Activated naive CD8-positive, alpha-beta T cell treated with anti-CD3 and anti-CD28 coated beads, Interleukin-2, amount 50 U/mL, for 24 hours (primary cell): Measurements from ENCODE around the gene LEP.
A peak's percentile ranks its signal among the peaks of the same experiment; 100 is the strongest.

Experiments used
- ATAC-seq: fragments of 150-1000 bp; cut with Tn5 transposase; one replicate; pipeline ENCODE4 v1.10.0; 2021
- DNase-seq: peaks from one replicate; pipeline ENCODE4 v3.0.0; 2021
- H3K27ac Mint-ChIP-seq: one replicate; pipeline ENCODE4 v1.8.0; 2021; ENCODE audit warnings: mild to moderate bottlenecking, mixed read lengths
- H3K27me3 Mint-ChIP-seq: one replicate; pipeline ENCODE4 v1.8.0; 2021; ENCODE audit warnings: mixed read lengths
- H3K36me3 Mint-ChIP-seq: one replicate; pipeline ENCODE4 v1.8.0; 2021; ENCODE audit warnings: low read depth, mixed read lengths
- H3K4me1 Mint-ChIP-seq: one replicate; pipeline ENCODE4 v1.8.0; 2021; ENCODE audit warnings: mixed read lengths
- H3K4me3 Mint-ChIP-seq: one replicate; pipeline ENCODE4 v1.8.0; 2021; ENCODE audit warnings: mild to moderate bottlenecking, moderate library complexity, mixed read lengths
- H3K9me3 Mint-ChIP-seq: one replicate; pipeline ENCODE4 v1.8.0; 2021; ENCODE audit warnings: mixed read lengths

The LEP gene

DNA sequence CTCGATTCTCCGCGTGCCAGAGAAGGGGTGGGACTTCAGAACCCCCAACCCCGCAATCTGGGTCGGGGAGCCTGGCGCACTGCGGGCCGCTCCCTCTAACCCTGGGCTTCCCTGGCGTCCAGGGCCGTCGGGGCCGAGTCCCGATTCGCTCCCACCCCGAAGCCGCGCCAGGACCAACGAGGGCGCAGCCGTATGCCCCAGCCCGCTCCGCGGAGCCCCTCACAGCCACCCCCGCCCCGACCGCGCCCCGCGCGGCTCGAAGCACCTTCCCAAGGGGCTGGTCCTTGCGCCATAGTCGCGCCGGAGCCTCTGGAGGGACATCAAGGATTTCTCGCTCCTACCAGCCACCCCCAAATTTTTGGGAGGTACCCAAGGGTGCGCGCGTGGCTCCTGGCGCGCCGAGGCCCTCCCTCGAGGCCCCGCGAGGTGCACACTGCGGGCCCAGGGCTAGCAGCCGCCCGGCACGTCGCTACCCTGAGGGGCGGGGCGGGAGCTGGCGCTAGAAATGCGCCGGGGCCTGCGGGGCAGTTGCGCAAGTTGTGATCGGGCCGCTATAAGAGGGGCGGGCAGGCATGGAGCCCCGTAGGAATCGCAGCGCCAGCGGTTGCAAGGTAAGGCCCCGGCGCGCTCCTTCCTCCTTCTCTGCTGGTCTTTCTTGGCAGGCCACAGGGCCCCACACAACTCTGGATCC lies at the start of gene LEP:
TSS of gene LEP (plus strand) at position 583 of the 691 bp plus-strand sequence. CDS start 10,741 bp downstream, outside the sequence.
- Mint-ChIP-seq H3K36me3 (no peaks in the 10 kb centered on the region), H3K4me3 (no peak within 1 kb of the TSS), H3K27me3 (peaks cover 15% of the 10 kb centered on the region), H3K4me1 (peaks cover 11% of the 10 kb centered on the region), H3K27ac (no peak within 1 kb of the TSS), H3K9me3 (peaks cover 4% of the 10 kb centered on the region)
- ATAC-seq (no peak), DNase-seq (no peak)

DNA sequence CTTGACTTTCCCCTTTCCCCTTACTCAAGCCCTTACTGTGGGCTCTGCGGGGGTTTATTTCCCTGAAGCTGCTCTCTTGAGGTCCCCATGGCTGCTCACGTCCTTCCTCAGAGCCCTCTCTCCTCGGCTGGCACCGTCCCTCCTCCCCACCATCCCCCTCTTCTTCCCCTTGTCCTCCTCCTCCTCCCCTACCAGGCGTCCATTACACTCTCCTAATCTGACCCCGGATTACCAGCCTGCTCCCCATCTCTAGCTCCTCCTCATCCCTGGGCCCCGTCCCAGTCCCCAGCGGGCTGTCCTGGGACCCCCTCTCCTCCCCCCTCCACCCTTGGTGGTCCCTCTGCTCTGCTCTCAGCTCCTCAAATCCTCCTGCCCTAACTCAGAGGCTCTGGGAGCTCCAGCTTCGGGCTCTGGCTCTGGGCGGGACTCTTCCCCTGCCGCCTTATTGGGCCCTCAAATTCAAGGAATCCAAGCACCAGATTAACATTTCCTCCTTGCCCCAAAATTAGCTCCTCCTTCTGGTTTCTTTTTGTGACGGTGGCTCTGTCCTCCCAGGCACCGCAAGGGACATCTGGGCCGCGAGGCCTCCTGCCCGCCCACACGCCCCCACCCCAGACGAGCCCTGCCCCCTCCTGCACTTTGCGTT lies 48.5 kb upstream of the LEP start:
- H3K27me3 Mint-ChIP-seq, result peaks cover 34% of the 10 kb centered on the region
- H3K27ac Mint-ChIP-seq, result no peak overlapping the region
- H3K9me3 Mint-ChIP-seq, result peaks cover 34% of the 10 kb centered on the region
- ATAC-seq (no peak), DNase-seq (no peak)
- no peaks in the 10 kb centered on the region for H3K4me1 Mint-ChIP-seq
- H3K4me3 Mint-ChIP-seq, result no peak overlapping the region
- H3K36me3 Mint-ChIP-seq, result peaks cover 13% of the 10 kb centered on the region

DNA sequence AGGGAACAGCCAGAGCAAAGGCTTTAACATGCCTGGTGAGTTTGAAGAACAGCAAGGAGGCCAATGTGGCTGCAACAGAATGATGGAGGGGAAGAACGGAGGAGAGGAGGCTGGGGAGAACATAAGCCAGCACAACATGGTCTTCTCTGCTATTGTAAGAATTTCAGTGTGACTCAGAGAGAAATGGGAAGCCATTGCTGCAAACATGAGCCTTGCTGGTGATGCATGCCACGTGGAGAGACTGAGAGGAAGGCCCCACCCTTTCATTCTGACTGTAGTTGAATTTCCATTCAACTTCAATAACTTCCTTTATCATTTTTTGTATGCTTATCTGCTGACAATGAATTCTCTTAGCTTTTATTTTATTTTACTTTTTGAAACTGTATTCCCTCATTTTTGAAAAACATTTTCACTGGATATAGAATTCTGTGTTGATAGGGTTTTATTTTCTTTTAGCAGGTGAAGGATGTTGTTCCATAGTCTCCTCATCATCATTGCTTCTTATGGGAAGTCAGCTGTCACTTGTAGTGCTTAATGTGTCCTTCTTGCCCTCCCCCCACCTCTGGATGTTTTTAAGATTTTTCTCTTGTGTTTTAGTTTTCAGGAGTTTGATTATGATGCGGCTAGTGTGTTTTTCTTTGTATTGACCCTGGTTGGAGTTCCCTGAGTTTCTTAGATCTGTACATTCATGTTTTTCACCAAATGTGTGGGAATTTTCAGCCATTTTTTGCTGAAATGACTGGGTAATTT lies 46.4 kb upstream of the LEP start:
- H3K27me3 Mint-ChIP-seq, result peaks cover 27% of the 10 kb centered on the region
- DNase-seq (no peak), ATAC-seq (no peak)
- H3K4me1 Mint-ChIP-seq, result no peaks in the 10 kb centered on the region
- H3K27ac Mint-ChIP-seq, result no peak overlapping the region
- peaks cover 34% of the 10 kb centered on the region for H3K9me3 Mint-ChIP-seq
- H3K36me3 Mint-ChIP-seq, result peaks cover 13% of the 10 kb centered on the region
- no peak overlapping the region for H3K4me3 Mint-ChIP-seq

DNA sequence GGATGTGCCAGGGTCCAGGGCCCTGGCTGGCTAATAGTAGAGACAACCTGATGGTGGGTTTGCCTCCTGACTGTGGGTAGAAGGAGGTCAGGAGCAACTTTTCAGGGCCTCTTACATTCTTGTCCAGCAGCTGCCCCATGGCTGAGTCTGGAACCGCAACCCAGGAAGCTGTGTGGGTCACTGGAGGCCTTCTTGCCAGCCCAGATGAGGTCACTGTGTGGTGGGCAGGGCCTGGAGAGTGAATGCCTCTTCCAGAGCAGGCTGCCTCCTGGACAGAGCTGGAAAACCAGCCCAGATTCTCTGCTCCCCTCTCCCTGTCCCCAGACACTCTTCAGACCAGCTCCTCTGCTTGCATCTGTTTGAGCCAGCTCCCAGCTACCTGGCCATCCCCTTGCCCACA lies 43.5 kb upstream of the LEP start:
- Mint-ChIP-seq H3K27me3 (peaks cover 30% of the 10 kb centered on the region), H3K4me3 (no peak overlapping the region), H3K27ac (no peak overlapping the region), H3K9me3 (peaks cover 34% of the 10 kb centered on the region), H3K4me1 (peaks cover 15% of the 10 kb centered on the region), H3K36me3 (peaks cover 13% of the 10 kb centered on the region)
- DNase-seq (no peak), ATAC-seq (no peak)

DNA sequence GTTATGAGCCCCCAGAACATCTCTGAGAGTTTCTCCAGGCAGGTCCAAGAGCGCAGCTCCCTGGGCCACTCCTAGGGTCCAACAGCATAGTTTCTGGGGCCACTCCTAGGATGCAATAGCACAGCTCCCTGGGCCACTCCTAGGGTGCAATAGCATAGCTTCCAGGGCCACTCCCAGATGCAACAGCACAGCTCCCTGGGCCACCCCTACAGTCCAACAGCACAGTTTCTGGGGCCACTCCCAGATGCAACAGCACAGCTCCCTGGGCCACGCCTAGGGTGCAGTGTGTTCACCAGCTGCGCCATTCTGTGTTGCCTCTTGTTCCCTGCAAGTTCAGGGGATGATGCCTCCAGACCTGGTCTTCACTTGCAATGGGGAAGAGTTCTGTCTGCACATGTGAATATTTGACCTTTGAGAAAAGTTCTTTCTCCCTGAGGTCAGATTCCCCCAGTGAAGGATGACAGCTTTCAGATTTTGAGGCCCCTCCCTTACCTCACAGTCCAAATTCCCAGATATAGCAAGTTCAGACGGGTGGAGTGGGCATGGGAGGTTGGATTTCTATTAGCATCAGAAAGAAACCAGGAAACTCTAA lies 43.0 kb upstream of the LEP start:
- Mint-ChIP-seq H3K4me3 (no peak overlapping the region), H3K9me3 (peaks cover 34% of the 10 kb centered on the region), H3K36me3 (peaks cover 13% of the 10 kb centered on the region), H3K4me1 (peaks cover 15% of the 10 kb centered on the region), H3K27ac (no peak overlapping the region), H3K27me3 (peaks cover 33% of the 10 kb centered on the region)
- DNase-seq, result no peak
- ATAC-seq, result no peak

DNA sequence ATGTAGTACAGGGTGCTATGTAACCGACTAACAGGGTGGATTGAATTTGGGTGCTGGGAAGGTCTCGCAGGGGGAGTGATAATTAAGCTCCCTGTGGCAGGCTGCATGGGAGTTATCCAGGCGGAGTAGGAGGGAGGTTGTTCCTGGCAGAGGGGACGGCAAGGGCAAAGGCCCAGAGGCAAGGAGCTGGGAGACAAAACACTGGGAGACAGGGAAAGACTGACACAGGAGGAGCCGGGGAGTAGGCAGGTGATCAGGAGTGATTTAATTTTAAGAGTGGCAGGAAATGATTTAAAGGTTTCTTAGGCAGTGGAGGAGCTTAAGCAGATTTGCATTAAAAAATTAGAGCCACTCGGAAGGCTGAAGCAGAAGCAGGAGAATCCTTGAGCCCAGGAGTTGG lies 40.7 kb upstream of the LEP start:
- no peak for ATAC-seq
- Mint-ChIP-seq H3K27ac (no peak overlapping the region), H3K27me3 (peaks cover 48% of the 10 kb centered on the region), H3K36me3 (peaks cover 3% of the 10 kb centered on the region), H3K4me1 (peaks cover 15% of the 10 kb centered on the region), H3K4me3 (peak overlapping the region; percentile 40), H3K9me3 (peaks cover 13% of the 10 kb centered on the region)
- DNase-seq, result no peak

DNA sequence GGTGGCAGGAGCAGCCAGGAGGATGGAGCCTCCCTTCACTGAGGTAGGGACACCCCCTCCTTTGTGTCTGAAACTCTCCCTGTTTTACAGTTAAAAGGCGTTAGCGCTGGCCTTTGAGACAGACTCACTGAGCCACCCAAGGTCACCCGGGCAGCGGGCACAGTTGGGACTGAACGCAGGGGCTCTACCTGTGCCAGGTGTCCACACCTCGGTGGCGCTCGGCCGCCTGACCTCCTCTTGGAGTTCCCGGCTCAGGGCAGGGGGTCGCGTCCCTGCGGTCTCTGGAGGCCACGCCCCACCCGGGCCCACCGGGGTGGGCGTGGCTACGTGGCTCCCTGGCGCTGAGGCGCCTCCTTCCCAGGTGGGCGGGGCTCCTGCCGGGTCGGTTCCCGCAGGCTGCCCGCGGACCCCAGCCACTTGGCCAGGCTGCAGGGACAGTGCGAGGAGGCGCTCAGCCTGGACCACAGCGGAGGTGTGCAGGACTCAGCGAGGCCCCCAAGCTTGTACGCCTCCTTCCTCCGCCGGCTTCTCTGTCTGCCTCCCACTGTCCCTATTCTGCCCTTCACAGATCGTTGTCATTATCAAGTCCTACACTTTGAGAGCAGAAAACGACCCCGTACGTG lies 39.9 kb upstream of the LEP start:
- peaks cover 48% of the 10 kb centered on the region for H3K27me3 Mint-ChIP-seq
- ATAC-seq, result no peak
- peaks cover 6% of the 10 kb centered on the region for H3K9me3 Mint-ChIP-seq
- H3K27ac Mint-ChIP-seq, result no peak overlapping the region
- H3K36me3 Mint-ChIP-seq, result no peaks in the 10 kb centered on the region
- H3K4me3 Mint-ChIP-seq, result peak overlapping the region; percentile 62
- DNase-seq, result peak; percentile 18
- peaks cover 15% of the 10 kb centered on the region for H3K4me1 Mint-ChIP-seq

DNA sequence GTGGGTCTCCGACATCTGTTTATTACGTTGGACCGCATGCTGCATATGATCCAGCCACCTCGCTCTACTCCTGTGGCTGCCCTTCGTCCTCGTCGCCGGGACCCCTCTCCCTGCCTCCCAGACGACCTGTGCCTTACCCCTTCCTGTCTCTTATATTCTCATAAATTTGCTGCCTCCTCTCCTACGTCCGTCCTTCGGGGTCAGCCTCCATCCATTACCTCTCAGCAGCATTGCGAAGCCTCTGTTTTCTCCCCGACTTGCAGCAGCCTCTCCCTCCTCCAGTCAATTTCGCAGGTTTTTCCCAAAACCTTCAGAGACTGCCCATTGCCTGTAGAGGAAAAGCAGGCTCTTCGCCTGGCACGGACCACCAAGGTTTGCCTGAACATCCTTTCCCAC lies 39.4 kb upstream of the LEP start:
- Mint-ChIP-seq H3K4me3 (peak overlapping the region; percentile 62), H3K36me3 (no peaks in the 10 kb centered on the region), H3K27me3 (peaks cover 48% of the 10 kb centered on the region), H3K4me1 (peaks cover 15% of the 10 kb centered on the region), H3K9me3 (peaks cover 1% of the 10 kb centered on the region), H3K27ac (no peak overlapping the region)
- ATAC-seq (no peak), DNase-seq (no peak)

DNA sequence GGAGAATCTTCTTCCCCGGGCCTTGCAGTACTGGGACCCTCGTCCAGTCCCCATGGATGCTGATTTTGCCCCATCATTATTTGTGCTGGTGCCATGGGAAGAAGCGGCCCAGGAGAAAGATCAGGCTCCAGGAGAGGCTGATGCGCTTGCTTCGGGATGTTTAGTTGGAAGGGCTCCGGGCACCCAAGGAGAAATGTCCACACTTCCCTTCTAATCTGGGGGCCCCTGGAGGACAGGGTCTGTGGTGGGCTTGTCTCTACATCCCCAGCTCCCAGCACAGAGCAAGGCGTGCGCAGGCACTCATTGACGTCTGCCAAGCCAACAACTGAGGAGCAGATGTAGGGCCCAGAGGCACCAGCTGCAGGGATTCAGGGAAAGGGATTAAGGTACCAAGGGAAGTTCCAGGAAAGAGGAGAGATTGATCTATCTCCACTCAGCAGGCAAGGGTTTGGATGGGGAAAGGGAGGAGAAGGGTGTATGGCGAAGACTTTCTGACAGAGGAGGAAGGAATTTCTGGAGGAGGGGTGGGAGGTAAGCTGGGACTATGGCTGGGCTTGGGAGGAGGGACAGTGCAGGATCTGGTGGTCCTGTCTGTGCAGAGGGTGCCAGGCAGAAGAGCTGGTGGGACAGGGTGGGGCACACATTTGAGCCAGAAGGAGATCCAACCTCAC lies 38.7 kb upstream of the LEP start:
- Mint-ChIP-seq H3K9me3 (no peaks in the 10 kb centered on the region), H3K4me3 (no peak overlapping the region), H3K27ac (no peak overlapping the region), H3K36me3 (no peaks in the 10 kb centered on the region), H3K4me1 (peaks cover 15% of the 10 kb centered on the region), H3K27me3 (peaks cover 48% of the 10 kb centered on the region)
- no peak for ATAC-seq
- no peak for DNase-seq

DNA sequence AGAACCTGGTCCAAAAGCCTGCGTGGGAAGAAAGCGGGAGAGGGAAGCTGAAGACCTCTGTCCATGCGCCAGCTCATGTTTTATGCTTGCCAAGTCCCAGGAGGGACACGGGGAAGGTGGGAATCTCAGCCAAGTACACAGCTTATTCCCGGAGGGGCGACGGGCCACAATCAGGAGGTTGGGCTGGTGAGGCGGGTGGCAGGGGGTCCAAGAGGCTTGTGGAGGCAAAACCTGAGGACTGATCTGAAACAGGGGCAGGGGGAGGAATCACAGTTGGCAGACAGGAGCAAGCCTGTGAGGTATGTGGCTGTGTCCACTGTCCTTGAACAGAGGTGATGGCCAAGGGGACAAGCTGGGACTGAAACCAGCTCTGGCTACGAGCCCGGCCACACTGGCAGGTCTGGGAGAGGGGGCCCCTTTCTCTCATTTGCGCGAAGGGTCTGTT lies 38.0 kb upstream of the LEP start:
- DNase-seq, result no peak
- no peak for ATAC-seq
- H3K9me3 Mint-ChIP-seq, result no peaks in the 10 kb centered on the region
- H3K4me1 Mint-ChIP-seq, result peaks cover 15% of the 10 kb centered on the region
- no peak overlapping the region for H3K27ac Mint-ChIP-seq
- no peaks in the 10 kb centered on the region for H3K36me3 Mint-ChIP-seq
- no peak overlapping the region for H3K4me3 Mint-ChIP-seq
- peaks cover 48% of the 10 kb centered on the region for H3K27me3 Mint-ChIP-seq

DNA sequence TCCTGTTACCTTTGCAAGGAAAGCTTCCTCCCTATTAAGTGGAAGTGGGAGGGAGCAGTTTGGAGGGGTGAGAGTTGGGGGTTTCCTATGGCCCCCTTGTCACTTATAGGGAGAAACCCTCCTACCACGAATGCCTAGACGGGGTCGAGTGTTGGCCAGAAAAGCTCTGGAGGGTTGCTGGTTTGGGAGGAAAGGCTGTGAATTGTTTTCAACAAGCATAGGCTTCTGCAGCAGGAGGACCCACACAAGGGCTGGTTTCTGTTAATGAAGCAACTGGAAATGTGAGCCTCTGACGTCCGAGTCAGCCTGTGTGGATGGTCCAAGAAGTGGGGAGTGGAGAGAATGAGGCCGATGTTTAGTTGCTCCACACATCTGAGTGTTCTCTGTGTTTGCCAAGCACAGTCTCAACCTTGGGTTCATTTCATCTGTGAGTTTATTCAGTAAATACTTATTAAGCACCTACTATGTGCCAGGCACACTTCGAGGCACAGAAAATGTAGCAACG lies 37.3 kb upstream of the LEP start:
- Mint-ChIP-seq H3K4me1 (peaks cover 15% of the 10 kb centered on the region), H3K27ac (no peak overlapping the region), H3K9me3 (no peaks in the 10 kb centered on the region), H3K27me3 (peaks cover 48% of the 10 kb centered on the region), H3K36me3 (no peaks in the 10 kb centered on the region), H3K4me3 (no peak overlapping the region)
- ATAC-seq, result no peak
- DNase-seq, result no peak

DNA sequence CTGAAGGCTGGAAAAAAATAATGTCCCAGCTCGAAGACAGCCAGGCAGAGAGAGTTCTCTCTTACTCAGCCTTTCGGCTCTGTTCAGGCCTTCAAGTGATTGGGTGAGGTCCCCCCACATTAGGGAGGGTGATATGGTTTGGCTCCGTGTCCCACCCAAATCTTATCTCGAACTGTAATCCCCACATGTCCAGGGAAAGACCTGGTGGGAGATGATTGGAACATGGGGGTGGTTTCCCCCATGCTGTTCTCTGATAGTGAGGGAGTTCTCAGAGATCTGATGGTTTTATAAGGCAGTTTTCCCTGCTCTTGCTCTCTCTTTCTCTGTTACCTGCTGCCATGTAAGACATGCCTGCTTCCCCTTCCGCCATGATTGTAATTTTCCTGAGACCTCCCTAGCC lies 36.6 kb upstream of the LEP start:
- Mint-ChIP-seq H3K9me3 (no peaks in the 10 kb centered on the region), H3K4me1 (peaks cover 15% of the 10 kb centered on the region), H3K27me3 (peaks cover 46% of the 10 kb centered on the region), H3K27ac (no peak overlapping the region), H3K4me3 (no peak overlapping the region), H3K36me3 (no peaks in the 10 kb centered on the region)
- no peak for DNase-seq
- ATAC-seq, result no peak

DNA sequence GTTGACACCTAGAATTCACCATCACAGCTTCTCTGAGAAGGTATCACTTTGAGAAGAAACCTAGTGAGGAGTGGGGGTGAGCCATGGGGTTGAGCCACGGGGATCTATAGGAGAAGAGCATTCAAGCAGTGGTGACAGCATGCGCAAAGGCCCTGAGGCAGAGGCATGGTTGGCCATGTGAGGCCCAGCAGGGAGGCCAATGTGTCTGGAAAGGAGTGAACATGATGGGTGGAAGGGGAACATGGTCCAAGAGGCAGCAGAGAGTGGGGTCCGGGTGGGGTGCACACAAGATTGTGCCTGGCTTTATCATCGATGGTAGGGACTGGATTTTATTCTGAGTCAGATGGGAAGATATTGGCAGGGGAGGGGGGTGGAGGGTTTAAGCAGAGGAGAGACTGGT lies 36.0 kb upstream of the LEP start:
- H3K27ac Mint-ChIP-seq, result no peak overlapping the region
- DNase-seq (no peak), ATAC-seq (no peak)
- no peak overlapping the region for H3K4me3 Mint-ChIP-seq
- peaks cover 45% of the 10 kb centered on the region for H3K27me3 Mint-ChIP-seq
- H3K9me3 Mint-ChIP-seq, result no peaks in the 10 kb centered on the region
- H3K36me3 Mint-ChIP-seq, result no peaks in the 10 kb centered on the region
- H3K4me1 Mint-ChIP-seq, result peaks cover 15% of the 10 kb centered on the region
